Glutamatergic neuron (in vitro differentiated cells): ENCODE results near the gene UMAD1. TPM values are rescaled to one million over a fixed set of nuclear protein-coding genes. Genes with fewer than 3 reads are reported as not detected.

ENCODE experiments used
- DNase-seq: peaks from one replicate; pipeline ENCODE4 v3.0.0; 2022
- H3K27ac Mint-ChIP-seq: one replicate; pipeline ENCODE4 v1.8.0; 2020; ENCODE audit warnings: mild to moderate bottlenecking, mixed read lengths, inconsistent platforms; ENCODE audit not compliant: unreplicated experiment
- H3K27me3 Mint-ChIP-seq: one replicate; pipeline ENCODE4 v1.8.0; 2020; ENCODE audit warnings: mild to moderate bottlenecking, moderate library complexity, mixed read lengths, inconsistent platforms; ENCODE audit not compliant: unreplicated experiment
- H3K36me3 Mint-ChIP-seq: one replicate; pipeline ENCODE4 v1.8.0; 2020; ENCODE audit warnings: mild to moderate bottlenecking, mixed read lengths, inconsistent platforms; ENCODE audit not compliant: unreplicated experiment
- H3K4me1 Mint-ChIP-seq: one replicate; pipeline ENCODE4 v1.8.0; 2020; ENCODE audit warnings: mild to moderate bottlenecking, low read depth, mixed read lengths, inconsistent platforms; ENCODE audit not compliant: unreplicated experiment
- H3K4me3 Mint-ChIP-seq: one replicate; pipeline ENCODE4 v1.8.0; 2020; ENCODE audit warnings: mild to moderate bottlenecking, mixed read lengths, inconsistent platforms; ENCODE audit not compliant: unreplicated experiment
- H3K9me3 Mint-ChIP-seq: one replicate; pipeline ENCODE4 v1.8.0; 2020; ENCODE audit warnings: mild to moderate bottlenecking, moderate library complexity, mixed read lengths, inconsistent platforms; ENCODE audit not compliant: unreplicated experiment
- CTCF ChIP-seq: fragments of 200-600 bp; sonication (generic); IDR thresholded peaks from one replicate; pipeline ENCODE4 v1.5.0; 2021; ENCODE audit not compliant: partially characterized antibody, unreplicated experiment
- total RNA-seq: library from RNA; stranded (reverse); fragmentation: NEBNext Ultra II Directional; extraction: Animal tissue kit (Norgen Biotek cat#: 25700); gene quantifications from one replicate; pipeline ENCODE4 v1.2.1, GENCODE V29; 2021; ENCODE audit not compliant: unreplicated experiment

The UMAD1 gene
- total RNA-seq, 1 donor from 2014 or later = 5.2 TPM

- Mint-ChIP-seq H3K36me3 (no peaks in the 10 kb centered on the region), H3K4me1 (peaks cover 2% of the 10 kb centered on the region), H3K4me3 (no peak overlapping the region), H3K9me3 (no peaks in the 10 kb centered on the region), H3K27me3 (no peaks in the 10 kb centered on the region), H3K27ac (no peak overlapping the region)
- TF ChIP-seq CTCF = no peak
- no peak for DNase-seq
These were observed 28.0 kb upstream of the UMAD1 start for GRCh38 chr7:7612519-7612918.

GRCh38 chr7:7613210-7613609 is 27.3 kb upstream of the UMAD1 start:
- Mint-ChIP-seq H3K36me3 (no peaks in the 10 kb centered on the region), H3K4me3 (no peak overlapping the region), H3K27ac (no peak overlapping the region), H3K27me3 (no peaks in the 10 kb centered on the region), H3K9me3 (no peaks in the 10 kb centered on the region), H3K4me1 (peaks cover 2% of the 10 kb centered on the region)
- no peak for DNase-seq
- TF ChIP-seq CTCF = no peak

GRCh38 chr7:7614018-7614741 is 26.4 kb upstream of the UMAD1 start:
- Mint-ChIP-seq H3K27ac (no peak overlapping the region), H3K36me3 (no peaks in the 10 kb centered on the region), H3K27me3 (no peaks in the 10 kb centered on the region), H3K9me3 (no peaks in the 10 kb centered on the region), H3K4me3 (no peak overlapping the region), H3K4me1 (peaks cover 2% of the 10 kb centered on the region)
- no peak for TF ChIP-seq CTCF
- DNase-seq = no peak

- Mint-ChIP-seq H3K27me3 (no peaks in the 10 kb centered on the region), H3K27ac (no peak overlapping the region), H3K4me1 (peaks cover 2% of the 10 kb centered on the region), H3K9me3 (no peaks in the 10 kb centered on the region), H3K4me3 (no peak overlapping the region), H3K36me3 (no peaks in the 10 kb centered on the region)
- TF ChIP-seq CTCF = no peak
- DNase-seq = no peak
These were observed 23.0 kb upstream of the UMAD1 start for GRCh38 chr7:7617550-7617949.

- Mint-ChIP-seq H3K4me3 (no peak overlapping the region), H3K4me1 (peaks cover 2% of the 10 kb centered on the region), H3K9me3 (no peaks in the 10 kb centered on the region), H3K27ac (no peak overlapping the region), H3K27me3 (no peaks in the 10 kb centered on the region), H3K36me3 (no peaks in the 10 kb centered on the region)
- no peak for DNase-seq
- no peak for TF ChIP-seq CTCF
These were observed 22.1 kb upstream of the UMAD1 start for GRCh38 chr7:7618410-7618809.
